ENCODE results near the gene KRTAP10-4. TPM values are rescaled to one million over a fixed set of nuclear protein-coding genes. Genes with fewer than 3 reads are reported as not detected.

The KRTAP10-4 gene
- polyA plus RNA-seq, 1 of the 3 experiments (the other 2 are of a cell fraction), result not detected

DNA sequence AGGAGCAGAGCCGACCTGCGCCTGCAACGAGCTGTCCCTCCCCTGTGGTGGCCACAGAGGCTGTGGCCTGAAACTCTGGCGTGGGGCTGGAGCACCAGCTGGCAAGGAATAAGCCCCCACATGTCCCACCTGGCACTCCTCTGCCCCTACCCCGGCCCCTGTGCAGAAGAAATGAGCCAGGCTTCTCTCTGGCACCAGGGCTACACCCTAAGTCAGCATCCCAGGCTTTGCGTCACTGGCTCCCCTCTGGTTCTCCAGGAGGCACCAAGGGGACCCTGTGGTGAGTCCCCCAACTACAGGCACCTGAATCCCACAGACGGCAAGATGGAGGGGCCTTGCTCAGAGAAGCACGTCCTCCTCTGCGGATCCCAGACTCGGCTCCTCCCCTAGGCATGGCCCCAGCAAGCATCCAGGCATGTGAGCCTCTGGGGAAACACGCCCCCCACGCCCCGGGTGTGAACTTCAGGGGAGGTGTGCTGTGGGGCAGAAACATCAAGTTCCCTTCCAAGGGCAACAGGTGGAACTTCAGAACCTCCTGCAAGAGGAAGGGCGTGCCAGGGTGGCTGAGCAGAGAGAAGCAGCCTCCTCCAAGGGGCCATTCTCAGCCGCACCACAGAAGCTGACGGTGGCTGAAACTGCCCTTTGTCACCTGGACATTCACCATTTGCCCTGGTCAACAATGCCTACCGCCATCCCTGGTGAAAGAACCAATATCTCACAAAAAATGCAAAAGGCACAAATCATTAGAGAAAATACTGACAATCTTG is 29.8 kb downstream of the KRTAP10-4 start:
- Histone ChIP-seq H3K9me2 (no peaks in the 10 kb centered on the region), H3F3A (replicated peaks; ENCODE audit: insufficient read depth) (no peaks in the 10 kb centered on the region), H3K4me1 (ENCODE audit: control insufficient read depth in 1 of 2, insufficient read depth in 2 of 2, low read depth in 1 of 2, low read length in 1 of 2) (no peaks in the 10 kb centered on the region; a peak in 1 of 4 replicates), H4K20me1 (ENCODE audit: insufficient read depth) (no peaks in the 10 kb centered on the region), H3K27me3 (ENCODE audit: insufficient read depth) (peaks cover 10% of the 10 kb centered on the region; the same call in 1 of the 2 replicates), H3K4me2 (no peak overlapping the region), H3K9ac (no peak overlapping the region), H3K9me3 (no peaks in the 10 kb centered on the region), H3K4me3 (ENCODE audit: low read depth in 2 of 2, low read length in 1 of 2) (no peak overlapping the region), H2AFZ (ENCODE audit: low read depth) (no peak overlapping the region), H3K79me2 (ENCODE audit: insufficient read depth) (no peaks in the 10 kb centered on the region), H3K27ac (ENCODE audit: low read depth in 2 of 2, low read length in 1 of 2) (no peak overlapping the region), H3K36me3 (replicated peaks in 1 of 2; ENCODE audit: control insufficient read depth in 1 of 2, insufficient read depth in 2 of 2, low read length in 1 of 2) (no peaks in the 10 kb centered on the region)
- POLR2A ChIA-PET, result no interaction called here
- TF ChIP-seq EP300 (IDR thresholded peaks at IDR 0.05; ENCODE audit: borderline replicate concordance in 1 of 2, low read depth in 1 of 2, low read length in 1 of 2) (no peak), FOXJ3 (CRISPR knock-in tag; IDR thresholded peaks at IDR 0.05) (no peak), SMC3 (IDR thresholded peaks at IDR 0.05; ENCODE audit: low read depth, low read length) (no peak), JUND (IDR thresholded peaks at IDR 0.05) (no peak), FOXM1 (IDR thresholded peaks at IDR 0.05; ENCODE audit: low read depth) (no peak), USF1 (IDR thresholded peaks at IDR 0.05; ENCODE audit: borderline replicate concordance, low read depth) (no peak), TAF1 (IDR thresholded peaks at IDR 0.05; ENCODE audit: borderline replicate concordance, low read depth, low read length) (no peak), TEAD4 (IDR thresholded peaks at IDR 0.05; ENCODE audit: borderline replicate concordance, insufficient read depth) (no peak), YY1 (IDR thresholded peaks at IDR 0.05; ENCODE audit: low read depth) (no peak), MXI1 (IDR thresholded peaks at IDR 0.05; ENCODE audit: low read depth, low read length) (no peak), SIN3A (IDR thresholded peaks at IDR 0.05; ENCODE audit: borderline replicate concordance, low read depth, low read length) (no peak), MEF2A (IDR thresholded peaks at IDR 0.05; ENCODE audit: borderline replicate concordance, low read depth) (no peak), TCF12 (IDR thresholded peaks at IDR 0.05) (no peak), ELF1 (IDR thresholded peaks at IDR 0.05) (no peak)
- no peak for DNase-seq
- 7% methylated on average over 9 of the region's 17 CpGs for WGBS (ENCODE audit: low lambda C conversion rate)
- CTCF ChIA-PET, result no interaction called here

- no peaks in the 10 kb centered on the region for H3K36me3 ChIP-seq (replicated peaks in 1 of 2; ENCODE audit: control insufficient read depth in 1 of 2, insufficient read depth in 2 of 2, low read length in 1 of 2)
- H3K79me2 ChIP-seq (ENCODE audit: insufficient read depth), result no peaks in the 10 kb centered on the region
- H3K9ac ChIP-seq, result no peak overlapping the region
- no peaks in the 10 kb centered on the region for H3K9me3 ChIP-seq
- H3K4me3 ChIP-seq (ENCODE audit: low read depth in 2 of 2, low read length in 1 of 2), result no peak overlapping the region
- H3K27me3 ChIP-seq (ENCODE audit: insufficient read depth), result peaks cover 10% of the 10 kb centered on the region; the same call in 1 of the 2 replicates
- ChIA-PET POLR2A (no interaction called here), CTCF (no interaction called here)
- no peaks in the 10 kb centered on the region for H4K20me1 ChIP-seq (ENCODE audit: insufficient read depth)
- H3K4me1 ChIP-seq (ENCODE audit: control insufficient read depth in 1 of 2, insufficient read depth in 2 of 2, low read depth in 1 of 2, low read length in 1 of 2), result no peaks in the 10 kb centered on the region; a peak in 1 of 4 replicates
- H3K9me2 ChIP-seq, result no peaks in the 10 kb centered on the region
- H2AFZ ChIP-seq (ENCODE audit: low read depth), result no peak overlapping the region
- TF ChIP-seq FOXM1 (IDR thresholded peaks at IDR 0.05; ENCODE audit: low read depth) (no peak), MAX (IDR thresholded peaks at IDR 0.05; ENCODE audit: low read depth) (no peak), EP300 (IDR thresholded peaks at IDR 0.05; ENCODE audit: borderline replicate concordance in 1 of 2, low read depth in 1 of 2, low read length in 1 of 2) (no peak), RXRA (IDR thresholded peaks at IDR 0.05; ENCODE audit: borderline replicate concordance, low read depth) (no peak)
- no peak overlapping the region for H3K4me2 ChIP-seq
- H3F3A ChIP-seq (replicated peaks; ENCODE audit: insufficient read depth), result no peaks in the 10 kb centered on the region
- DNase-seq, result no peak
- 8% methylated on average over 8 of the region's 8 CpGs for WGBS (ENCODE audit: low lambda C conversion rate)
- no peak overlapping the region for H3K27ac ChIP-seq (ENCODE audit: low read depth in 2 of 2, low read length in 1 of 2)
These were observed 30.4 kb downstream of the KRTAP10-4 start for GRCh38 chr21:44603911-44604310.
